Measurements from ENCODE around the gene MMAB. TPM values are rescaled to one million over a fixed set of nuclear protein-coding genes. Genes with fewer than 3 reads are reported as not detected.

Gene MMAB
- total and polyA plus RNA-seq, 10 of the 15 experiments (the other 5 are each of a cell fraction or from before 2014, with no cell fraction given): 10.6 to 65.3 (median 45.2) TPM

DNA sequence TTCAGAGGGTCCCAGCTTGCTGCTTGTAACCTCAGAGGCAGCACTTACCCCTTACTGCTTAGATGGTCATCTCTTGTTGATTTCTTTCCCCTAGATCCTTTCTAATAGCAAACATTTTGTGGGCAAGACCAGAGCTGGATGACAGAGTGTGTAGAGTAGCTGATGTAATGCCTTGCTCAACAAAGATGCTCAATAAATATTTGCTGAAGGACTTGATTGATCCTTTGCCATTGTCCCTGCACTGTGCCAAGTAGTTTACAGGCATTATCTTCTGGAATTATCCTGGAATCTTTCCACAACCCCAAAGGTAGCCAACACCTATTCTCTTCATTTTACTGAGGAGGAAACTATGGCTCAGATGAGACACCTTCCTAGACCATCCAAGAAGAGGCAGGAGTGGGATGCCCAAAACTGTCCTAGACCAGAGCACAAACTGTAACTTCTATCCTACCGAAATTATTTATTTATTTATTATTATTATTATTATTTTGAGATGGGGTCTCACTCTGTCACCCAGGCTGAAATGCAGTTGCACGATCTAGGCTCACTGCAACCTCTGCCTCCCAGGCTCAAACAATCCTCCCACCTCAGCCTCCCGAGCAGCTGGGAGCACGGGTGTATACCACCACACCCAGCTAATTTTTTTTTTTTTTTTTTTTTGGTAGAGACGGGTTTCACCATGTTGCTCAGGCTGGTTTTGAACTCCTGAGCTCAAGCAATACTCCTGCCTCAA is 1.4 kb downstream of the MMAB start:
- POLR2A ChIA-PET: interaction anchor here (0.7 to 1.1 kb wide), 2 partner anchors 21 to 27 kb away, joined by 3 to 4 read pairs; no protein-coding TSS in a partner anchor
- CTCF ChIA-PET: interaction anchor here (0.8 to 2.6 kb wide), 6 partner anchors 14 to 273 kb away, joined by 3 to 14 read pairs (median 4); no protein-coding TSS in a partner anchor
- no peak overlapping the region for H2AFZ ChIP-seq (ENCODE audit: control insufficient read depth, low read depth, low read length)
- peak overlapping the region; percentile 99; the same call in 1 of the 2 replicates for H3K4me2 ChIP-seq (ENCODE audit: control insufficient read depth, insufficient read depth)
- no peaks in the 10 kb centered on the region for H3K4me1 ChIP-seq (ENCODE audit: control insufficient read depth, insufficient read depth, low read length)
- no peaks in the 10 kb centered on the region for H4K20me1 ChIP-seq (ENCODE audit: control insufficient read depth, insufficient read depth)
- peak overlapping the region; percentile 99 for H3K4me3 ChIP-seq
- ATAC-seq (no peak), FAIRE-seq (no peak), DNase-seq (ENCODE audit: low read depth, low spot score) (no peak)
- SMC1A ChIA-PET (ENCODE audit: uncharacterized antibody, unreplicated experiment): interaction anchor here (0.6 to 0.9 kb wide), 3 partner anchors 25 to 1823 kb away, joined by 3 read pairs; no protein-coding TSS in a partner anchor
- in situ Hi-C loops (cut with MboI): no loop called here
- intact Hi-C loops (cut with micrococcal nuclease; ENCODE audit: unreplicated experiment): no loop called here
- H3K27me3 ChIP-seq (replicated peaks in 1 of 2; ENCODE audit: control insufficient read depth in 2 of 2, insufficient read depth in 2 of 2, low read length in 1 of 2): no peaks in the 10 kb centered on the region
- H3K36me3 ChIP-seq (ENCODE audit: control insufficient read depth in 2 of 2, insufficient read depth in 2 of 2, low read length in 1 of 2): peaks cover 0 to 17% of the 10 kb centered on the region in 2 experiments; a peak in 3 of 4 replicates
- peak overlapping the region; percentile 88 for H3K27ac ChIP-seq (ENCODE audit: control insufficient read depth, insufficient read depth)
- RAD21 ChIA-PET (ENCODE audit: unreplicated experiment): interaction anchor here (1.2 kb wide), 1 partner anchor 273 kb away, joined by 5 read pairs; no protein-coding TSS in a partner anchor
- H3K9ac ChIP-seq (ENCODE audit: control insufficient read depth, insufficient read depth, low read length): no peak overlapping the region; the same call in 1 of the 2 replicates
- peak; percentile 54; the same call in 1 of the 2 replicates for TF ChIP-seq MLLT1 (IDR thresholded peaks at IDR 0.05)
- TF ChIP-seq HDAC6 (IDR thresholded peaks at IDR 0.05; ENCODE audit: unreplicated experiment): no peak
- 97% methylated on average over 4 of the region's 5 CpGs for WGBS (ENCODE audit: insufficient coverage, insufficient replicate concordance, low lambda C conversion rate, missing lambda C conversion rate)
- H3K9me3 ChIP-seq (replicated peaks; ENCODE audit: control insufficient read depth, insufficient read depth, low read length): no peaks in the 10 kb centered on the region
- peaks cover 17% of the 10 kb centered on the region for H3K79me2 ChIP-seq (ENCODE audit: control insufficient read depth, insufficient read depth, low read length)
- BruUV-seq (replicated peaks): no TSS peak

DNA sequence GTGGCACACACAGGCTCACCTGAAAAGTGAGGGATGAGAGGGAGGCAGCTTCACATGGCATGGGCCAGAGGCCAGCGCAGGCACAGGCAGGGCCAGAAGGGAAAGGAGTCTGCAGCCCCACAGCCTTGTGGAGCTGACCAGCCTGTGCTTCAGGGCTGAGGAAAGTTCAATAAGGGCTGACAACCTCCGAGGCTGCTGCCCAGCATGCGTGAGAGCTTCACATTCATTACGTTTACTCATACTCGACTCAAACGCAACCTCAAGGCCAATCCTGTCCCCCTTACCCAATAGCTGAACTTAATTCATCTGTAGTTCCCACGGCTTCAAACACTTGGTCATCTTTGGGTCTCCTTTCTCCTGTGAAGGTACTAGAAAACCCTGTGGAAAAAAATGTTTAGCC is 4.8 kb downstream of the MMAB start:
- H3K79me2 ChIP-seq (ENCODE audit: control insufficient read depth, insufficient read depth, low read length): peaks cover 4% of the 10 kb centered on the region
- H4K20me1 ChIP-seq (ENCODE audit: control insufficient read depth, insufficient read depth): no peaks in the 10 kb centered on the region
- POLR2A ChIA-PET: no interaction called here
- WGBS (ENCODE audit: insufficient coverage, insufficient replicate concordance, low lambda C conversion rate, missing lambda C conversion rate): 94% methylated on average over 7 of the region's 7 CpGs
- H3K36me3 ChIP-seq (ENCODE audit: control insufficient read depth in 2 of 2, insufficient read depth in 2 of 2, low read length in 1 of 2): peaks cover 1 to 20% of the 10 kb centered on the region in 2 experiments; a peak in 3 of 4 replicates
- no peaks in the 10 kb centered on the region for H3K4me1 ChIP-seq (ENCODE audit: control insufficient read depth, insufficient read depth, low read length)
- H3K4me3 ChIP-seq: no peak overlapping the region
- H3K4me2 ChIP-seq (ENCODE audit: control insufficient read depth, insufficient read depth): no peak overlapping the region
- SMC1A ChIA-PET (ENCODE audit: uncharacterized antibody, unreplicated experiment): no interaction called here
- no peaks in the 10 kb centered on the region; the same call in 2 of the 3 replicates for H3K9me3 ChIP-seq (replicated peaks; ENCODE audit: control insufficient read depth, insufficient read depth, low read length)
- intact Hi-C loops (cut with micrococcal nuclease; ENCODE audit: unreplicated experiment): no loop called here
- H3K27me3 ChIP-seq (replicated peaks in 1 of 2; ENCODE audit: control insufficient read depth in 2 of 2, insufficient read depth in 2 of 2, low read length in 1 of 2): no peaks in the 10 kb centered on the region
- FAIRE-seq (no peak), ATAC-seq (no peak), DNase-seq (ENCODE audit: low read depth, low spot score) (no peak)
- CTCF ChIA-PET: interaction anchor here (1.2 kb wide), 1 partner anchor 29 kb away, joined by 5 read pairs; no protein-coding TSS in a partner anchor
- H2AFZ ChIP-seq (ENCODE audit: control insufficient read depth, low read depth, low read length): no peak overlapping the region
- no peak overlapping the region for H3K9ac ChIP-seq (ENCODE audit: control insufficient read depth, insufficient read depth, low read length)
- in situ Hi-C loops (cut with MboI): no loop called here
- no peak overlapping the region for H3K27ac ChIP-seq (ENCODE audit: control insufficient read depth, insufficient read depth)
- RAD21 ChIA-PET (ENCODE audit: unreplicated experiment): no interaction called here
- TF ChIP-seq, protein P1, sequence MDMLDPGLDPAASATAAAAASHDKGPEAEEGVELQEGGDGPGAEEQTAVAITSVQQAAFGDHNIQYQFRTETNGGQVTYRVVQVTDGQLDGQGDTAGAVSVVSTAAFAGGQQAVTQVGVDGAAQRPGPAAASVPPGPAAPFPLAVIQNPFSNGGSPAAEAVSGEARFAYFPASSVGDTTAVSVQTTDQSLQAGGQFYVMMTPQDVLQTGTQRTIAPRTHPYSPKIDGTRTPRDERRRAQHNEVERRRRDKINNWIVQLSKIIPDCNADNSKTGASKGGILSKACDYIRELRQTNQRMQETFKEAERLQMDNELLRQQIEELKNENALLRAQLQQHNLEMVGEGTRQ (IDR thresholded peaks at IDR 0.05; ENCODE audit: borderline replicate concordance, low read depth, low read length): no peak
- TF ChIP-seq TAF1 (IDR thresholded peaks at IDR 0.05; ENCODE audit: borderline replicate concordance, low read depth, low read length) (no peak), RUNX3 (IDR thresholded peaks at IDR 0.05; ENCODE audit: low read length) (no peak), IRF4 (IDR thresholded peaks at IDR 0.05; ENCODE audit: low read depth, low read length) (no peak)
- no TSS peak for BruUV-seq (replicated peaks)

All from GM12878 (cell line).